ENCODE results near the gene HMCN1.

DNA sequence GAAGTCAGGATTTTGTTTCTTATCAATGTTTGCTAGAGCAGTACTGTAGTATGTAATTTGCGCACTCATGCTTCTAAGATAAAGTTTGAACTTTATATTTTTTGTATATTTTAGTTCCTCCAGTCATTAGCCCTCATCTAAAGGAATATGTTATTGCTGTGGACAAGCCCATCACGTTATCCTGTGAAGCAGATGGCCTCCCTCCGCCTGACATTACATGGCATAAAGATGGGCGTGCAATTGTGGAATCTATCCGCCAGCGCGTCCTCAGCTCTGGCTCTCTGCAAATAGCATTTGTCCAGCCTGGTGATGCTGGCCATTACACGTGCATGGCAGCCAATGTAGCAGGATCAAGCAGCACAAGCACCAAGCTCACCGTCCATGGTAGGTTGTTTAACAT, 388.6 kb downstream of the HMCN1 start:
- TF ChIP-seq CTCF (conservative IDR thresholded peaks at IDR 0.05), result no peak
- no peak for TF ChIP-seq ZFX (IDR thresholded peaks at IDR 0.05)

All from C4-2B (cell line).